Esophagus squamous epithelium (tissue), 4 donors: ENCODE results near the gene GRIK3.
"Not testable (repeated sequence)": the region's sequence is repeated elsewhere in the genome, so short reads cannot be mapped to it uniquely, and the experiment has no call there.

Experiments
- CTCF ChIP-seq, 6 experiments: fragments of 450-650 bp in 4 of 6; fragments of 200-600 bp in 2 of 6; sonication (generic) in 2 of 6; IDR thresholded peaks; one replicate each; pipeline ENCODE4 v1.5.1; 2016 to 2019; ENCODE audit warnings: antibody characterized with exemption in 6 of 6, mild to moderate bottlenecking in 4 of 6, moderate library complexity in 4 of 6
- POLR2A ChIP-seq, 4 donors: fragments of 450-650 bp; IDR thresholded peaks; one replicate each; pipeline ENCODE4 v1.6.1; 2017; ENCODE audit warnings: antibody characterized with exemption in 4 of 4, mild to moderate bottlenecking in 4 of 4, moderate library complexity in 3 of 4

GRCh38 chr1:36897813-36898212 lies 136.5 kb downstream of the GRIK3 start:
- TF ChIP-seq CTCF, POLR2A (IDR thresholded peaks at IDR 0.05): not testable (repeated sequence)
